ENCODE data around the gene CDC42EP5. TPM values are rescaled to one million over a fixed set of nuclear protein-coding genes. Genes with fewer than 3 reads are reported as not detected.

Gene CDC42EP5
- total and polyA plus RNA-seq, 4 donors, result 15.8 to 25.7 (median 21.3) TPM

- no peak overlapping the region for H3K27ac ChIP-seq (ENCODE audit: low read depth in 1 of 2, low read length in 1 of 2)
- no peaks in the 10 kb centered on the region for H3K9me3 ChIP-seq (ENCODE audit: control insufficient read depth in 4 of 4, insufficient read depth in 3 of 4, low read length in 3 of 4)
- no peak for TF ChIP-seq CTCF (IDR thresholded peaks at IDR 0.05; ENCODE audit: control extremely low read depth, extremely low read depth)
- H3K36me3 ChIP-seq (ENCODE audit: control insufficient read depth in 4 of 4, insufficient read depth in 4 of 4, low read length in 4 of 4), result peaks cover 20 to 86% (median 73%) of the 10 kb centered on the region in 4 donors
- no peaks in the 10 kb centered on the region for H3K27me3 ChIP-seq (ENCODE audit: control insufficient read depth in 3 of 3, insufficient read depth in 3 of 3, low read length in 2 of 3)
- ATAC-seq (ENCODE audit: insufficient read depth, low FRiP score), result no peak
- DNase-seq, result no peak
- WGBS, 2 donors, result 94 to 95% methylated on average over 33 of the region's 33 CpGs
- peaks cover 7 to 27% (median 13%) of the 10 kb centered on the region in 5 donors for H3K4me1 ChIP-seq (ENCODE audit: control insufficient read depth in 5 of 5, insufficient read depth in 5 of 5, low read length in 5 of 5)
- no peak overlapping the region for H3K4me3 ChIP-seq
- no peak overlapping the region for H3K9ac ChIP-seq (ENCODE audit: insufficient read depth in 1 of 2, low read length in 2 of 2)
Observed at GRCh38 chr19:54454781-54455675, 18.1 kb downstream of the CDC42EP5 start.

GRCh38 chr19:54453921-54454780 lies 18.9 kb downstream of the CDC42EP5 start:
- Histone ChIP-seq H3K36me3 (ENCODE audit: control insufficient read depth in 4 of 4, insufficient read depth in 4 of 4, low read length in 4 of 4) (peaks cover 20 to 87% (median 65%) of the 10 kb centered on the region in 4 donors), H3K9me3 (ENCODE audit: control insufficient read depth in 4 of 4, insufficient read depth in 3 of 4, low read length in 3 of 4) (no peaks in the 10 kb centered on the region), H3K27ac (ENCODE audit: low read depth in 1 of 2, low read length in 1 of 2) (no peak overlapping the region), H3K27me3 (ENCODE audit: control insufficient read depth in 3 of 3, insufficient read depth in 3 of 3, low read length in 2 of 3) (no peaks in the 10 kb centered on the region), H3K4me1 (ENCODE audit: control insufficient read depth in 5 of 5, insufficient read depth in 5 of 5, low read length in 5 of 5) (peaks cover 7 to 22% (median 11%) of the 10 kb centered on the region in 5 donors), H3K4me3 (no peak overlapping the region), H3K9ac (ENCODE audit: insufficient read depth in 1 of 2, low read length in 2 of 2) (no peak overlapping the region)
- WGBS, 2 donors, result 93% methylated on average over 30 to 31 of the region's 31 CpGs
- no peak for DNase-seq
- no peak for ATAC-seq (ENCODE audit: insufficient read depth, low FRiP score)
- TF ChIP-seq CTCF (IDR thresholded peaks at IDR 0.05; ENCODE audit: control extremely low read depth, extremely low read depth), result no peak

- Histone ChIP-seq H3K27ac (ENCODE audit: low read depth in 1 of 2, low read length in 1 of 2) (no peak overlapping the region), H3K4me3 (no peak overlapping the region), H3K27me3 (ENCODE audit: control insufficient read depth in 3 of 3, insufficient read depth in 3 of 3, low read length in 2 of 3) (no peaks in the 10 kb centered on the region), H3K9me3 (ENCODE audit: control insufficient read depth in 4 of 4, insufficient read depth in 3 of 4, low read length in 3 of 4) (no peaks in the 10 kb centered on the region), H3K4me1 (ENCODE audit: control insufficient read depth in 5 of 5, insufficient read depth in 5 of 5, low read length in 5 of 5) (peaks cover 7 to 21% (median 11%) of the 10 kb centered on the region in 5 donors), H3K9ac (ENCODE audit: insufficient read depth in 1 of 2, low read length in 2 of 2) (no peak overlapping the region), H3K36me3 (ENCODE audit: control insufficient read depth in 4 of 4, insufficient read depth in 4 of 4, low read length in 4 of 4) (peaks cover 20 to 71% (median 50%) of the 10 kb centered on the region in 4 donors)
- DNase-seq, result no peak
- TF ChIP-seq CTCF (IDR thresholded peaks at IDR 0.05; ENCODE audit: control extremely low read depth, extremely low read depth), result no peak
- 92 to 98% methylated on average over 11 of the region's 11 CpGs for WGBS, 2 donors
- no peak for ATAC-seq (ENCODE audit: insufficient read depth, low FRiP score)
Observed at GRCh38 chr19:54452626-54453025, 20.5 kb downstream of the CDC42EP5 start.
